Gastroesophageal sphincter (tissue), 4 donors: ENCODE data around the gene TFAM. TPM values are rescaled to one million over a fixed set of nuclear protein-coding genes. Genes with fewer than 3 reads are reported as not detected.

Experiments
- ATAC-seq: fragments of 150-250 bp; one replicate; pipeline ENCODE4 v1.9.1; 2016; ENCODE audit warnings: mild to moderate bottlenecking, moderate library complexity
- H3K27ac ChIP-seq, 4 donors: fragments of 200-600 bp; sonication (generic) in 3 of 4; 1 replicate in 3 of 4; 2 replicates in 1 of 4; pipeline ENCODE4 v1.5.1; 2016 to 2019
- H3K27me3 ChIP-seq: fragments of 200-600 bp; sonication (generic); one replicate; pipeline ENCODE4 v1.5.1; 2019
- H3K36me3 ChIP-seq, 2 donors: fragments of 200-600 bp; sonication (generic); one replicate each; pipeline ENCODE4 v1.5.1; 2019; ENCODE audit warnings: control low read depth in 1 of 2
- H3K4me1 ChIP-seq, 3 donors: fragments of 200-600 bp; sonication (generic); 1 replicate in 2 of 3; 2 replicates in 1 of 3; pipeline ENCODE4 v1.5.1; 2016 to 2019; ENCODE audit warnings: control low read depth in 2 of 3
- H3K4me3 ChIP-seq, 2 donors: fragments of 200-600 bp; sonication (generic); one replicate each; pipeline ENCODE4 v1.5.1; 2019; ENCODE audit warnings: mild to moderate bottlenecking in 1 of 2, moderate library complexity in 1 of 2
- H3K9me3 ChIP-seq, 3 donors: fragments of 200-600 bp; sonication (generic); one replicate each; pipeline ENCODE4 v1.5.1; 2017 to 2019; ENCODE audit warnings: control low read depth in 2 of 3
- CTCF ChIP-seq, 4 experiments: fragments of 200-600 bp in 2 of 4; fragments of 450-650 bp in 2 of 4; sonication (generic) in 1 of 4; IDR thresholded peaks; one replicate each; pipeline ENCODE4 v1.5.1; 2017 to 2019; ENCODE audit warnings: antibody characterized with exemption in 4 of 4, mild to moderate bottlenecking in 2 of 4, moderate library complexity in 2 of 4
- EP300 ChIP-seq: sonication (generic); formaldehyde crosslinking; IDR thresholded peaks from one replicate; pipeline ENCODE4 v1.6.1; 2017; ENCODE audit warnings: antibody characterized with exemption, mild to moderate bottlenecking
- POLR2A ChIP-seq, 2 donors: fragments of 450-650 bp; IDR thresholded peaks; one replicate each; pipeline ENCODE4 v1.6.1; 2017; ENCODE audit warnings: antibody characterized with exemption in 2 of 2, mild to moderate bottlenecking in 2 of 2, moderate library complexity in 1 of 2
- POLR2AphosphoS5 ChIP-seq: sonication (generic); formaldehyde crosslinking; IDR thresholded peaks from one replicate; pipeline ENCODE4 v1.6.1; 2017; ENCODE audit warnings: antibody characterized with exemption
- WGBS, 2 donors: methylation state at CpG; one replicate each; pipeline ENCODE4 v1.1.5; 2018; ENCODE audit warnings: low coverage in 1 of 2; 5-methylcytosine and 5-hydroxymethylcytosine counted together
- total RNA-seq, 4 donors: library from RNA; depleted of rRNA; stranded (reverse); fragments of >200 nt; gene quantifications; one replicate each; pipeline ENCODE4 v1.1.0, GENCODE V29; 2016

Gene TFAM
- total RNA-seq, 4 donors from 2014 or later, result 17.5 to 29.1 (median 21.2) TPM

DNA sequence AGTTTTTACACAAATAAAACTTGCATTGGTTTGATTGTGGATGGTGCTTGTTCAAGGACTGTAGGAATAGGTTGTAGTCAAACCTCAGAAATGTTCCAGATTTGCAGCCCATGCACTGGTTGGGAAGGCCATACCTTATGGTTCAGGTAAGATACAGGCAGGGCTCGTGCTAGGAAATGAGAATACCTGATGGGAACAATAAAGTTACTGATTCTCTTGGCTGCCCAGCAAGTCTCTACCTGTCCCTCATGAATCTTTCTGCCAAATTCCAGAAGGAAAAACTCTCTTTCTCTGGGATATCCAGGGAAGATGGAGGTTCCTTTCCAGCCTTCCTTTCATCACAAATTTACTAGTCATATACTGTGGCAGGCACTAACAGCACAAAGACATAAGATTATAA is 53.8 kb downstream of the TFAM start:
- Histone ChIP-seq H3K36me3 (no peaks in the 10 kb centered on the region), H3K4me1 (peaks cover 0 to 21% (median 0%) of the 10 kb centered on the region in 3 donors), H3K27me3 (no peaks in the 10 kb centered on the region), H3K27ac (no peak overlapping the region), H3K9me3 (no peaks in the 10 kb centered on the region), H3K4me3 (no peak overlapping the region)
- no peak for ATAC-seq
- 91 to 100% methylated on average over 1 of the region's 1 CpG for WGBS, 2 donors
- TF ChIP-seq CTCF (IDR thresholded peaks at IDR 0.05) (no peak), EP300 (no peak), POLR2AphosphoS5 (no peak), POLR2A (IDR thresholded peaks at IDR 0.05) (no peak)

DNA sequence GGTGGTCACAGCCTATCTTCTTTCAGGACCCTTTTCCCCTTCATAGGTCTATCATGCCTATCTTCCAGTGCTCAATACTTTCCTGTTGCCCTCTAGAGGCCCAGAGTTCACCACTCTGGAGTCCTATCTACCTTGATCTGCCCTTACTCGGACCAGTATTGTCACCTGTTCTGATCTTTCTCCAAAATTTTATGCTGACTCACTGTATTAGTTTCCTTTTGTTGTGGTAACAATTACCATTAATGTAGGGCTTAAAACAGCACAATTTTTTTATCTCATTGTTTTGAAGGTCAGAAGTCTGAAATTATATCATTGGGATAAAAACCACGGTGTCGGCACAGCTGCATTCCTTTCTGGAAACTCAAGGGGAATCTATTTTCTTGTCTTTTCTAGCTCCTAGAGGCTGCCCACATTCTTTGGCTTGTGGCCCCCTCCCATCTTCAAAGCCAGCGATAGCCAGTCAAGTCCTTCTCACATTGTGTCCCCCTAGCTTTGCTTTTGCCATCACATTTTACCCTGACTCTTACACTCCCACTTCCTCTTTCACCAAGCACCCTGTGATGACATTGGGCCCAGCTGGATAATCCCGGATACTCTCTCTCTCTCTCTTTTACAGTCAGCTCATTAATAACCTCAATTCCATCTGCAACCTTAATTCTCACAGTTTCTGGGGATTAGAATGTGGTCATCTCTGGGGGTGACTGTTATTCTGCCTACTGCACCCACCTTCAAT is 54.6 kb downstream of the TFAM start:
- ATAC-seq, result no peak
- H3K27me3 ChIP-seq, result no peaks in the 10 kb centered on the region
- H3K9me3 ChIP-seq, result no peaks in the 10 kb centered on the region
- no peak overlapping the region for H3K4me3 ChIP-seq
- no peak overlapping the region for H3K27ac ChIP-seq
- H3K36me3 ChIP-seq, result no peaks in the 10 kb centered on the region
- 94 to 100% methylated on average over 4 to 5 of the region's 5 CpGs for WGBS, 2 donors
- TF ChIP-seq POLR2A (IDR thresholded peaks at IDR 0.05) (no peak), EP300 (no peak), POLR2AphosphoS5 (no peak), CTCF (IDR thresholded peaks at IDR 0.05) (no peak)
- peaks cover 0 to 21% (median 0%) of the 10 kb centered on the region in 3 donors for H3K4me1 ChIP-seq

GRCh38 chr10:58440484-58440883 is 55.3 kb downstream of the TFAM start:
- TF ChIP-seq EP300, result no peak
- TF ChIP-seq POLR2A (IDR thresholded peaks at IDR 0.05), result no peak
- no peak for TF ChIP-seq CTCF (IDR thresholded peaks at IDR 0.05)
- no peak for TF ChIP-seq POLR2AphosphoS5
- H3K4me1 ChIP-seq, result peaks cover 0 to 16% (median 0%) of the 10 kb centered on the region in 3 donors
- H3K27ac ChIP-seq, result no peak overlapping the region
- H3K27me3 ChIP-seq, result no peaks in the 10 kb centered on the region
- H3K9me3 ChIP-seq, result no peaks in the 10 kb centered on the region
- ATAC-seq, result no peak
- H3K4me3 ChIP-seq, result no peak overlapping the region
- 0% methylated on average over 1 of the region's 1 CpG; no CpG with 5 or more reads in 1 of the 2 donors for WGBS, 2 donors
- no peaks in the 10 kb centered on the region for H3K36me3 ChIP-seq

DNA sequence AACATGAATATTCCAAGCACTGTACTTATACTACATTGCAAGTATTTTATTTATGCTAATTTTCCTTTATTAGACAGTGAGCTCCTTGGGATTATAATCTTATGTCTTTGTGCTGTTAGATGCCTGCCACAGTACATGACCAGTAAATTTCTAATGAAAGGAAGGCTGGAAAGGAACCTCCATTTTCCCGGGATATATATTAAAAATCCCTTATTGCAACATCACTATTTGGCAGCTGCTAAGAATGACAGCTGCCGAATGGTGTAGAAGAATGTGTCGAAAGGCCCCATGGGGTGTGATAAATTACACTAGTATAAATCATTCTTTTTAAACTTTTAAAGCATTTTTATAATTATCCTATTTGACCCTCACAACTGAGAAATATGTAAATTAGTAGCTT is 59.1 kb downstream of the TFAM start:
- H3K4me3 ChIP-seq, result no peak overlapping the region
- H3K27me3 ChIP-seq, result peaks cover 5% of the 10 kb centered on the region
- no peak overlapping the region for H3K27ac ChIP-seq
- TF ChIP-seq POLR2AphosphoS5, result no peak
- no peak for TF ChIP-seq EP300
- no peak for TF ChIP-seq CTCF (IDR thresholded peaks at IDR 0.05)
- no peak for TF ChIP-seq POLR2A (IDR thresholded peaks at IDR 0.05)
- no peaks in the 10 kb centered on the region for H3K36me3 ChIP-seq
- no peaks in the 10 kb centered on the region for H3K4me1 ChIP-seq
- H3K9me3 ChIP-seq, result peaks cover 0 to 8% (median 0%) of the 10 kb centered on the region in 3 donors
- ATAC-seq, result no peak
- 57 to 78% methylated on average over 3 of the region's 3 CpGs for WGBS, 2 donors

DNA sequence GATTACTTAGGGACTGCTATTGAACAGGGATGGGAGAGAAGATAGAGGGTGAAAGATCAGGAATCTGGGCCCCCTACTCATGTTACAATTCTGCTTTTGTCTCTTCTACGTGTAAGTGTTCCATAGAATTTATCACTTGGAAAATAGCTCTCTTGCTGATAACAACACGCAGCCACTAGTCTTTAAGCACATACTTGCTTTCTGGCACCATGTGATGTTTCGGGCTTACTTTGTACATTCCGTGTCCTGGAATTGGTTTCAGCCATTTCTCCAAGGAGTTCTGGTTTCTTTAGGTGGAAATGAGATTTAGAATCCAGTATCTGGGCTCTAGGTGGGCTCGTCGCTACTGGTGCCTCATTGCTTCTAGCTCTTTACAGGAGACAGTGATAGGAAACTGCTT is 59.7 kb downstream of the TFAM start:
- 68 to 72% methylated on average over 6 of the region's 6 CpGs for WGBS, 2 donors
- Histone ChIP-seq H3K4me1 (no peaks in the 10 kb centered on the region), H3K9me3 (peaks cover 0 to 8% (median 0%) of the 10 kb centered on the region in 3 donors), H3K36me3 (no peaks in the 10 kb centered on the region), H3K27ac (no peak overlapping the region), H3K27me3 (peaks cover 5% of the 10 kb centered on the region), H3K4me3 (no peak overlapping the region)
- TF ChIP-seq EP300 (no peak), POLR2AphosphoS5 (no peak), POLR2A (IDR thresholded peaks at IDR 0.05) (no peak), CTCF (IDR thresholded peaks at IDR 0.05) (no peak)
- no peak for ATAC-seq
